Neural progenitor cell (in vitro differentiated cells): ENCODE results near the gene DDX20.

ENCODE experiments used
- EZH2 ChIP-seq: fragments of 200-600 bp; sonication (generic); IDR thresholded peaks from 2 replicates; pipeline ENCODE4 v1.6.1; 2017; ENCODE audit warnings: antibody characterized with exemption, mild to moderate bottlenecking, moderate library complexity
- EZH2phosphoT487 ChIP-seq: fragments of 200-600 bp; sonication (generic); IDR thresholded peaks from 2 replicates; pipeline ENCODE4 v1.6.1; 2017; ENCODE audit warnings: antibody characterized with exemption
- TF ChIP-seq, protein P1 (sequence below): fragments of 200-600 bp; sonication (generic); IDR thresholded peaks from 2 replicates; pipeline ENCODE4 v1.5.1; 2017; ENCODE audit warnings: antibody characterized with exemption, mild to moderate bottlenecking

GRCh38 chr1:111802984-111803383 is 47.3 kb downstream of the DDX20 start:
- TF ChIP-seq, protein P1, sequence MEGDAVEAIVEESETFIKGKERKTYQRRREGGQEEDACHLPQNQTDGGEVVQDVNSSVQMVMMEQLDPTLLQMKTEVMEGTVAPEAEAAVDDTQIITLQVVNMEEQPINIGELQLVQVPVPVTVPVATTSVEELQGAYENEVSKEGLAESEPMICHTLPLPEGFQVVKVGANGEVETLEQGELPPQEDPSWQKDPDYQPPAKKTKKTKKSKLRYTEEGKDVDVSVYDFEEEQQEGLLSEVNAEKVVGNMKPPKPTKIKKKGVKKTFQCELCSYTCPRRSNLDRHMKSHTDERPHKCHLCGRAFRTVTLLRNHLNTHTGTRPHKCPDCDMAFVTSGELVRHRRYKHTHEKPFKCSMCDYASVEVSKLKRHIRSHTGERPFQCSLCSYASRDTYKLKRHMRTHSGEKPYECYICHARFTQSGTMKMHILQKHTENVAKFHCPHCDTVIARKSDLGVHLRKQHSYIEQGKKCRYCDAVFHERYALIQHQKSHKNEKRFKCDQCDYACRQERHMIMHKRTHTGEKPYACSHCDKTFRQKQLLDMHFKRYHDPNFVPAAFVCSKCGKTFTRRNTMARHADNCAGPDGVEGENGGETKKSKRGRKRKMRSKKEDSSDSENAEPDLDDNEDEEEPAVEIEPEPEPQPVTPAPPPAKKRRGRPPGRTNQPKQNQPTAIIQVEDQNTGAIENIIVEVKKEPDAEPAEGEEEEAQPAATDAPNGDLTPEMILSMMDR: no peak
- no peak for TF ChIP-seq EZH2
- TF ChIP-seq EZH2phosphoT487: no peak
